IMR-90 (cell line): ENCODE measurements around the gene ERICH2. TPM values are rescaled to one million over a fixed set of nuclear protein-coding genes. Genes with fewer than 3 reads are reported as not detected.

Experiments
- ATAC-seq: fragments of 200-7000 bp; cut with Tn5 transposase; 2 replicates; pipeline ENCODE4 v1.9.1; 2020; ENCODE audit warnings: low read depth, mild to moderate bottlenecking, moderate library complexity
- BruUV-seq: library from RNA; stranded (reverse); fragments of 400-500 nt; replicated peaks from 2 replicates; lab custom pipeline; 2021; lab: Mats Ljungman, UMichigan
- CTCF ChIA-PET: fragments of 300-600 bp; formaldehyde crosslinking; extraction: SDS; loops from one replicate; lab custom pipeline; 2021; ENCODE audit warnings: antibody characterized with exemption; lab: Yijun Ruan, JAX
- POLR2A ChIA-PET: fragments of 300-600 bp; sonication (Branson Sonifier 250); formaldehyde crosslinking; loops from one replicate; lab custom pipeline; 2022; ENCODE audit warnings: antibody characterized with exemption; ENCODE audit not compliant: unreplicated experiment; lab: Charles Lee
- DNase-seq: peaks from one replicate; pipeline ENCODE4 v3.0.0; 2013
- H2AFZ ChIP-seq: replicated peaks from 2 replicates; pipeline ENCODE3; 2013; ENCODE audit warnings: low read length, mild to moderate bottlenecking; ENCODE audit not compliant: poor library complexity
- H2AK5ac ChIP-seq: 2 replicates; pipeline ENCODE4 v1.6.1; 2013; ENCODE audit warnings: low read depth, low read length, inconsistent platforms
- H2AK9ac ChIP-seq: replicated peaks from 2 replicates; pipeline ENCODE3; 2013; ENCODE audit warnings: mild to moderate bottlenecking, low read depth, low read length, moderate library complexity; ENCODE audit not compliant: poor library complexity
- H2BK120ac ChIP-seq: 2 replicates; pipeline ENCODE4 v1.6.1; 2013; ENCODE audit warnings: low read depth, low read length, inconsistent platforms
- H2BK15ac ChIP-seq: 3 replicates; pipeline ENCODE4 v1.6.1; 2013; ENCODE audit warnings: low read depth, low read length, inconsistent platforms
- H2BK20ac ChIP-seq: 2 replicates; pipeline ENCODE4 v1.6.1; 2013; ENCODE audit warnings: low read depth, mild to moderate bottlenecking, inconsistent platforms, low read length, moderate library complexity
- H2BK5ac ChIP-seq: 2 replicates; pipeline ENCODE4 v1.6.1; 2013; ENCODE audit warnings: mild to moderate bottlenecking, low read depth, low read length, inconsistent platforms; ENCODE audit not compliant: poor library complexity, severe bottlenecking
- H3K14ac ChIP-seq: replicated peaks from 2 replicates; pipeline ENCODE4 v1.6.1; 2013; ENCODE audit warnings: low read depth, low read length, inconsistent platforms
- H3K18ac ChIP-seq: 2 replicates; pipeline ENCODE4 v1.6.1; 2013; ENCODE audit warnings: low read depth, low read length, control low read depth
- H3K23ac ChIP-seq: 2 replicates; pipeline ENCODE4 v1.6.1; 2013; ENCODE audit warnings: low read depth, low read length, inconsistent platforms
- H3K27ac ChIP-seq: 2 replicates; pipeline ENCODE4 v1.5.1; 2013; ENCODE audit warnings: mild to moderate bottlenecking, control low read depth, low read length; ENCODE audit not compliant: insufficient read depth
- H3K27me3 ChIP-seq: 2 replicates; pipeline ENCODE4 v1.6.1; 2013; ENCODE audit warnings: low read length; ENCODE audit not compliant: control insufficient read depth, insufficient read depth
- H3K36me3 ChIP-seq: 2 replicates; pipeline ENCODE4 v1.6.1; 2013; ENCODE audit warnings: low read length, mixed read lengths; ENCODE audit not compliant: control insufficient read depth, insufficient read depth
- H3K4ac ChIP-seq: 2 replicates; pipeline ENCODE4 v1.6.1; 2013; ENCODE audit warnings: low read depth, low read length, inconsistent platforms
- H3K4me1 ChIP-seq: 2 replicates; pipeline ENCODE4 v1.6.1; 2013; ENCODE audit warnings: low read length, mixed read lengths; ENCODE audit not compliant: control insufficient read depth, insufficient read depth
- H3K4me2 ChIP-seq: 2 replicates; pipeline ENCODE4 v1.6.1; 2013; ENCODE audit warnings: low read depth, mild to moderate bottlenecking, control low read depth, low read length, moderate library complexity
- H3K4me3 ChIP-seq: 2 replicates; pipeline ENCODE4 v1.5.1; 2013; ENCODE audit warnings: low read depth, mild to moderate bottlenecking, control low read depth, low read length, moderate library complexity; ENCODE audit not compliant: insufficient read depth
- H3K56ac ChIP-seq: 2 replicates; pipeline ENCODE4 v1.6.1; 2013; ENCODE audit warnings: low read length, inconsistent platforms; ENCODE audit not compliant: insufficient read depth; ENCODE audit errors: extremely low read depth
- H3K79me1 ChIP-seq, 2 experiments: 2 replicates each; pipeline ENCODE4 v1.6.1; 2013; ENCODE audit warnings: low read length in 2 of 2, inconsistent platforms in 1 of 2, low read depth in 1 of 2
- H3K9ac ChIP-seq: 2 replicates; pipeline ENCODE4 v1.6.1; 2013; ENCODE audit warnings: low read depth, low read length, control low read depth
- H3K9me1 ChIP-seq: 2 replicates; pipeline ENCODE4 v1.6.1; 2013; ENCODE audit warnings: low read length, inconsistent platforms; ENCODE audit not compliant: insufficient read depth
- H3K9me3 ChIP-seq: 2 replicates; pipeline ENCODE4 v1.6.1; 2013; ENCODE audit warnings: low read length; ENCODE audit not compliant: control insufficient read depth, insufficient read depth
- H4K20me1 ChIP-seq: 2 replicates; pipeline ENCODE4 v1.6.1; 2013; ENCODE audit warnings: low read length, inconsistent platforms; ENCODE audit not compliant: insufficient read depth
- H4K5ac ChIP-seq: 2 replicates; pipeline ENCODE4 v1.6.1; 2013; ENCODE audit warnings: mild to moderate bottlenecking, low read depth, low read length, control low read depth
- H4K8ac ChIP-seq, 2 experiments: 2 replicates each; pipeline ENCODE4 v1.6.1; 2013; ENCODE audit warnings: low read depth in 2 of 2, low read length in 2 of 2, control low read depth in 1 of 2, inconsistent platforms in 1 of 2
- H4K91ac ChIP-seq: 2 replicates; pipeline ENCODE4 v1.6.1; 2013; ENCODE audit warnings: low read depth, low read length, inconsistent platforms; ENCODE audit not compliant: insufficient read depth
- CEBPB ChIP-seq: IDR thresholded peaks from 2 replicates; pipeline ENCODE4 v1.6.1; 2012; ENCODE audit warnings: low read depth, low read length, improper control_type of control experiment
- CHD1 ChIP-seq: IDR thresholded peaks from 2 replicates; pipeline ENCODE4 v1.6.1; 2012; ENCODE audit warnings: low read depth, low read length, improper control_type of control experiment
- FOS ChIP-seq: fragments of 150-350 bp; IDR thresholded peaks from 2 replicates; pipeline ENCODE4 v1.6.1; 2016; ENCODE audit warnings: low read depth, low read length
- MAFK ChIP-seq: IDR thresholded peaks from 2 replicates; pipeline ENCODE4 v1.6.1; 2012; ENCODE audit warnings: low read depth, low read length, improper control_type of control experiment
- MXI1 ChIP-seq: IDR thresholded peaks from 2 replicates; pipeline ENCODE4 v1.6.1; 2012; ENCODE audit warnings: low read depth, mild to moderate bottlenecking, low read length, moderate library complexity, borderline replicate concordance
- RAD21 ChIP-seq: IDR thresholded peaks from 2 replicates; pipeline ENCODE4 v1.6.1; 2012; ENCODE audit warnings: low read length, improper control_type of control experiment
- RCOR1 ChIP-seq: IDR thresholded peaks from 2 replicates; pipeline ENCODE4 v1.6.1; 2012; ENCODE audit warnings: mild to moderate bottlenecking, low read length, improper control_type of control experiment; ENCODE audit not compliant: insufficient replicate concordance
- RFX5 ChIP-seq: IDR thresholded peaks from 2 replicates; pipeline ENCODE4 v1.8.0; 2012; ENCODE audit warnings: low read depth, mild to moderate bottlenecking, low read length, moderate library complexity
- SMC3 ChIP-seq: fragments of 150-350 bp; IDR thresholded peaks from 2 replicates; pipeline ENCODE4 v1.6.1; 2016; ENCODE audit warnings: low read depth, mild to moderate bottlenecking, antibody characterized with exemption, low read length, moderate library complexity
- WGBS, 2 experiments: methylation state at CpG; one replicate each; pipeline versions ENCODE4 v1.1.5 to v1.1.7; 2013; ENCODE audit warnings: missing lambda C conversion rate in 2 of 2; ENCODE audit not compliant: insufficient read length in 1 of 2; ENCODE audit errors: extremely low coverage in 2 of 2; 5-methylcytosine and 5-hydroxymethylcytosine counted together
- dilution Hi-C: fragments of 300-500 bp; cut with HindIII; formaldehyde crosslinking; loops from one replicate; pipeline ENCODE4 v1.14.3; 2018; ENCODE audit warnings: low sequenced_read_pairs; ENCODE audit not compliant: unreplicated experiment
- in situ Hi-C: fragments of 300-500 bp; cut with MboI; formaldehyde crosslinking; loops from 3 replicates; pipeline ENCODE4 v1.14.3; 2019; ENCODE audit warnings: low sequenced_read_pairs, inconsistent platforms, mixed read lengths
- intact Hi-C: fragments of 100-400 bp; cut with micrococcal nuclease; formaldehyde crosslinking; loops from 2 replicates; pipeline ENCODE4 v1.10.0; 2022
- polyA plus RNA-seq, 3 experiments: library from polyadenylated mRNA; depleted of rRNA; stranded (reverse); fragments of >200 nt; gene quantifications; 2 replicates each; pipeline ENCODE4 v1.2.3, GENCODE V29; 2012; ENCODE audit warnings: low replicate concordance in 1 of 3
- total RNA-seq: library from RNA; depleted of rRNA; stranded (reverse); fragments of >200 nt; gene quantifications from 2 replicates; pipeline ENCODE4 v1.2.3, GENCODE V29; 2012
- TF ChIP-seq, protein P1 (sequence below): fragments of 150-350 bp; IDR thresholded peaks from 2 replicates; pipeline ENCODE4 v1.6.1; 2016; ENCODE audit warnings: low read depth, mild to moderate bottlenecking, low read length, moderate library complexity, borderline replicate concordance
- TF ChIP-seq, protein P2 (sequence below): fragments of 150-350 bp; IDR thresholded peaks from 2 replicates; pipeline ENCODE4 v1.6.1; 2017; ENCODE audit warnings: mild to moderate bottlenecking, antibody characterized with exemption, low read length, low read depth
- TF ChIP-seq, protein P3 (sequence below): conservative IDR thresholded peaks from 2 replicates; pipeline ENCODE4 v1.5.1; 2012; ENCODE audit warnings: mild to moderate bottlenecking, low read depth, low read length, improper control_type of control experiment

Gene ERICH2
- total and polyA plus RNA-seq, 2 of the 4 experiments (the other 2 are of a cell fraction): not detected

DNA sequence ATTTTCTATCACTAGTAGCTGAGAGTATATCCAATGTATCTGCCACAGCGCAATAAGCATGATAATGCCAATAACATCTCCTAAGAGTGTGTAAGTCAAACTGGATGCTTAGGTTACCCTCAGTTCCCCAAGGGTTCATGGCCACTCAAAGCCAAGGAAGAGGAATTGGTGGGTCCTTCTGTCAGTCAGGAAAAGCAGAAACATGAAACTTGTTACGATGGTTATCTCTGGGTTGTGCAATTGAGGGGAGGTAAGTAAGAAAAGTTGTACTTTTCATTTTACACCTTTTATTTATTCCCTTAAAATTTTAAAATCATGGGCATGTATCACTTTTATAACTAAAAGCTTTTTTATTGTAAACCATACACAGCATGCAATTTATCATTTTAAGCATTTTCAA, 36.4 kb downstream of the ERICH2 start:
- ATAC-seq (no peak), DNase-seq (no peak)
- Histone ChIP-seq H3K9me1 (no peaks in the 10 kb centered on the region), H3K4ac (no peak overlapping the region), H3K4me2 (no peak overlapping the region), H3K4me1 (no peaks in the 10 kb centered on the region), H2AK9ac (no peak overlapping the region), H4K91ac (no peak overlapping the region), H3K56ac (no peak overlapping the region), H3K18ac (no peak overlapping the region), H4K20me1 (no peaks in the 10 kb centered on the region), H4K8ac (no peak overlapping the region), H3K9me3 (no peaks in the 10 kb centered on the region), H2BK120ac (no peak overlapping the region), H2BK20ac (no peak overlapping the region), H3K79me1 (no peaks in the 10 kb centered on the region), H2BK5ac (no peak overlapping the region), H3K14ac (no peak overlapping the region), H3K27ac (no peak overlapping the region), H3K27me3 (peaks cover 2% of the 10 kb centered on the region; the same call in 1 of the 2 replicates), H3K36me3 (no peaks in the 10 kb centered on the region), H2BK15ac (no peak overlapping the region), H3K4me3 (no peak overlapping the region), H2AK5ac (no peak overlapping the region), H2AFZ (no peak overlapping the region), H3K23ac (no peak overlapping the region), H3K9ac (no peak overlapping the region), H4K5ac (no peak overlapping the region)
- POLR2A ChIA-PET: no interaction called here
- intact Hi-C loops (no loop called here), in situ Hi-C loops (loop anchor here (25.0 kb wide), 2 partner anchors 869 to 1369 kb away; no protein-coding TSS in a partner anchor), dilution Hi-C loops (loop anchor here (25.0 kb wide), 1 partner anchor 394 kb away; no protein-coding TSS in a partner anchor)
- CTCF ChIA-PET: no interaction called here
- no TSS peak for BruUV-seq
- no peak for TF ChIP-seq FOS
- TF ChIP-seq, protein P1, sequence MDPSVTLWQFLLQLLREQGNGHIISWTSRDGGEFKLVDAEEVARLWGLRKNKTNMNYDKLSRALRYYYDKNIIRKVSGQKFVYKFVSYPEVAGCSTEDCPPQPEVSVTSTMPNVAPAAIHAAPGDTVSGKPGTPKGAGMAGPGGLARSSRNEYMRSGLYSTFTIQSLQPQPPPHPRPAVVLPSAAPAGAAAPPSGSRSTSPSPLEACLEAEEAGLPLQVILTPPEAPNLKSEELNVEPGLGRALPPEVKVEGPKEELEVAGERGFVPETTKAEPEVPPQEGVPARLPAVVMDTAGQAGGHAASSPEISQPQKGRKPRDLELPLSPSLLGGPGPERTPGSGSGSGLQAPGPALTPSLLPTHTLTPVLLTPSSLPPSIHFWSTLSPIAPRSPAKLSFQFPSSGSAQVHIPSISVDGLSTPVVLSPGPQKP: no peak
- TF ChIP-seq RCOR1: no peak
- no peak for TF ChIP-seq MAFK
- no peak for TF ChIP-seq CEBPB
- TF ChIP-seq, protein P2, sequence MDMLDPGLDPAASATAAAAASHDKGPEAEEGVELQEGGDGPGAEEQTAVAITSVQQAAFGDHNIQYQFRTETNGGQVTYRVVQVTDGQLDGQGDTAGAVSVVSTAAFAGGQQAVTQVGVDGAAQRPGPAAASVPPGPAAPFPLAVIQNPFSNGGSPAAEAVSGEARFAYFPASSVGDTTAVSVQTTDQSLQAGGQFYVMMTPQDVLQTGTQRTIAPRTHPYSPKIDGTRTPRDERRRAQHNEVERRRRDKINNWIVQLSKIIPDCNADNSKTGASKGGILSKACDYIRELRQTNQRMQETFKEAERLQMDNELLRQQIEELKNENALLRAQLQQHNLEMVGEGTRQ: no peak
- TF ChIP-seq, protein P3, sequence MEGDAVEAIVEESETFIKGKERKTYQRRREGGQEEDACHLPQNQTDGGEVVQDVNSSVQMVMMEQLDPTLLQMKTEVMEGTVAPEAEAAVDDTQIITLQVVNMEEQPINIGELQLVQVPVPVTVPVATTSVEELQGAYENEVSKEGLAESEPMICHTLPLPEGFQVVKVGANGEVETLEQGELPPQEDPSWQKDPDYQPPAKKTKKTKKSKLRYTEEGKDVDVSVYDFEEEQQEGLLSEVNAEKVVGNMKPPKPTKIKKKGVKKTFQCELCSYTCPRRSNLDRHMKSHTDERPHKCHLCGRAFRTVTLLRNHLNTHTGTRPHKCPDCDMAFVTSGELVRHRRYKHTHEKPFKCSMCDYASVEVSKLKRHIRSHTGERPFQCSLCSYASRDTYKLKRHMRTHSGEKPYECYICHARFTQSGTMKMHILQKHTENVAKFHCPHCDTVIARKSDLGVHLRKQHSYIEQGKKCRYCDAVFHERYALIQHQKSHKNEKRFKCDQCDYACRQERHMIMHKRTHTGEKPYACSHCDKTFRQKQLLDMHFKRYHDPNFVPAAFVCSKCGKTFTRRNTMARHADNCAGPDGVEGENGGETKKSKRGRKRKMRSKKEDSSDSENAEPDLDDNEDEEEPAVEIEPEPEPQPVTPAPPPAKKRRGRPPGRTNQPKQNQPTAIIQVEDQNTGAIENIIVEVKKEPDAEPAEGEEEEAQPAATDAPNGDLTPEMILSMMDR: no peak
- no peak for TF ChIP-seq MXI1
- TF ChIP-seq RAD21: no peak
- TF ChIP-seq SMC3: no peak
- TF ChIP-seq CHD1: no peak
- no peak for TF ChIP-seq RFX5
- WGBS, 2 experiments: 80% methylated on average over 1 of the region's 2 CpGs; no CpG with 5 or more reads in 1 of the 2 experiments
